Central memory CD4-positive, alpha-beta T cell (primary cell): ENCODE data around the gene EZR.

ENCODE experiments used
- DNase-seq: peaks from one replicate; pipeline ENCODE4 v3.0.0; 2022
- total RNA-seq, 3 experiments: gene quantifications; one replicate each; lab custom pipeline; 2026; lab: John Stamatoyannopoulos, UW

EZR gene
- 537 to 812 (median 734) reads per million in 3 experiments for total RNA-seq

GRCh38 chr6:158819213-158819976, at the start of gene EZR:
Gene EZR (minus strand): TSS chr6:158819368. CDS start chr6:158818093, 1,275 bp downstream.
- peak; percentile 81 for DNase-seq

GRCh38 chr6:158868122-158868480, 48.9 kb upstream of the EZR start:
- DNase-seq = no peak

GRCh38 chr6:158867381-158868121, 48.4 kb upstream of the EZR start:
- DNase-seq = no peak

- no peak for DNase-seq
These were observed 46.6 kb upstream of the EZR start for GRCh38 chr6:158865769-158866168.

DNA sequence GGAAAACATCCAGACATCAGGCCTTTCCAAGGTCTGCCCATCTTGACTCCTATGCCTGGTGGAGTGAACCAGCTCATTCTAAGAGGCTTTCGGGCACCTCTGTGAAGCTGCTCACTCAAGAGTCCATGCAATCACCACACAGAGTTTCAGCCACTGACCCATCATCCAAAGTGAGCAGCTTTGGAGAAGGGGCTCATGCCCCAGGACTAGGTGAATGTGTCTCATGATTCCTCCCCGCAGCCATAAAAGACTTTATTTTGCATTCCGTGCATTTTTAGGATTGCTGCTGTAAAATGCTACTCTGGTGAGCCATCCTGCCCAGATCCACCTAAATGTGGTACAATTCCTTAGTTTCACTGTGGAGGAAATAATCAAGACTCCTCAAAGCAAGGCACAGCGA, 44.5 kb upstream of the EZR start:
- DNase-seq = no peak

DNA sequence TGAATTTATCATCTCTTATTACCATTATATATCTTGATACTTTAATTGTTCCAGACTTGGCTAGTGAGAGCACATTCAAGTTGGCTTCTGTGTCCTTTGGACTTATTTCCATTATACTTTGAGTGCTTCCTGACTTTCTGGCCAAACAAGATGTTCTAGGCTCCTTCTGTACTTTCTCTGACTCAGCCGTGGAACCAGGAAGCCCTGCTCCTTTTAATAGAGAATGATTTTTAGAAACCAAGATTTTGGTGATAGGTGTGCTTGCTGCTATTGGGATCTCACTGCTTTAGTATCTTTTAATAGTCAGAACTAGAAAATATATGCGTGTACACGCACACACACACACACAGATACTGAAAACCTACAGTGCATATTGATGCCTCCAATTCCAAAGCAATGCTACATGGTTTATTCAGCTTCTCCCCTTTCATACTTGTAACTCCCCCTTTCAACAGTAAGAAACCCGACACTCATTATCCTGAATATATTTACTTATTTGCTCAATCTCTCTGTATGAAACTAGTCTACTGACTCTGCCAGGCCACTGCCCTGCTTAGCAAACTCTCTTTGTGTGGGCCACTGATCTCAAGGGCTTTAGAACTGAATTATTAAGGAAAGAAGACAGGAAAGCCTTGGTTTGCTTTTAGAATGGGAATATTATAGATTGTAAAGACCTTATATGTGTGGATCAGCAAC, 42.7 kb upstream of the EZR start:
- no peak for DNase-seq

DNA sequence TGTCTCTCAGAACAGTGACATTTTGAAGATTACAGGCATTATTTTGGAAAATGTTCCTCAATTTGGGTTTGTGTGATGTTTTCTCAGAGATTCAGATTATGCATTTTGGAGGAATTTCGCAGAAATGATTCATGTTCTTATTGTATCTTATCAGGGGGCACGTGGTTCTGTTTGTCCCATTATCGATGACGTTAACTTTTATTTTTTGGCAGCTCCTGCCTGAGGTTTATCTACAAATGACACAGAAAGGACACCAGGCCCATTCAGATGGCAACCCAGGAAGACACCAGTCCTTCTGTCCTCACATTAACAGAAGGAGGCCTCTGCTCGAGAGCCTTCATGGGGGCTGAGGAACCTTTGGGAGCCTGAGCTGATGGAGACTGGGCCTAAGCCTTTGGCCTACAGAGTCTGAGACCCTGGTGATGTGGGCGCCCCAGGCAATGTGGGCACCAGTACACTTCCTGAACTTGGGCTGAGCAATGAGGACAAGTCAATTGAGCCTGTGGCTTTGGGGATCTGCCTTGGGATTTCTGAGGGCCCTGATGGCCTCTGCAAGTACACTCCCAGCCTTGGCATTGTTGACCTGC, 41.2 kb upstream of the EZR start:
- DNase-seq = no peak

DNA sequence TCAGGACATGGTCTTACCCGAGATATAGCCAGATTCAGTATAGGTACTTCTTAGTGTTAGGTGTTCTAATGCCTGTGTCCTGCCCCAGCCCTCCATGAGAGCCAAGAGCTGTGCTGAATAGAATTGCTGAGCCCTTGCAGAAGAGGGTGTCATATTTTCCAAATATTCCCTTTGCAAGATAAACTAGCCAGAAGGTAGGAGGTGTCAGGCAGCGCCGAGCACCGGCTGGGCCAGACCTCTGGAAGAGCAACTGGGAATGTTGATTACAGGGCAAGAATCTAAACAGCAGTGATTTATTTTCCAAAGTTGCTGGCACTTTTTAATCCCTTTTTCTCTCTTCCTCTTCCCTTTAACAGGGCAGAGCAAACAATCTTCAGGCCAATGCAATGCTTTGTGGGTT, 37.1 kb upstream of the EZR start:
- no peak for DNase-seq

GRCh38 chr6:158854214-158855101, 35.3 kb upstream of the EZR start:
- peak; percentile 67 for DNase-seq

DNA sequence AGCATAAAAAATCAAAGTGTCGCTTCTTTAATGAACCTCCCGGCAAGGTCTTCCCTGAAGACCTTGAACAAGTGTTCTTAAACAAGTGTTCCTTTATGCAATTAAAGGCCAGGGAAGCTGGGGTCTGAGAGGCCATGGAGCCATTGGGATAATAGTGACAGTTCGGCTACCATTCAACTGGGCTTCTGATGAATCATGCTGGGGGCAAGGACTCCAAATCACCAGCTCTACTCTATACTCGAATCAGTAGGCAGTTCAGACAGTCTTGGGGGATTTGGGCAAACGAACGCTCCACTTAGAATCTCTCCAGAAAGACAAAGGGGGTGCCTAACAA, 34.7 kb upstream of the EZR start:
- DNase-seq = no peak

DNA sequence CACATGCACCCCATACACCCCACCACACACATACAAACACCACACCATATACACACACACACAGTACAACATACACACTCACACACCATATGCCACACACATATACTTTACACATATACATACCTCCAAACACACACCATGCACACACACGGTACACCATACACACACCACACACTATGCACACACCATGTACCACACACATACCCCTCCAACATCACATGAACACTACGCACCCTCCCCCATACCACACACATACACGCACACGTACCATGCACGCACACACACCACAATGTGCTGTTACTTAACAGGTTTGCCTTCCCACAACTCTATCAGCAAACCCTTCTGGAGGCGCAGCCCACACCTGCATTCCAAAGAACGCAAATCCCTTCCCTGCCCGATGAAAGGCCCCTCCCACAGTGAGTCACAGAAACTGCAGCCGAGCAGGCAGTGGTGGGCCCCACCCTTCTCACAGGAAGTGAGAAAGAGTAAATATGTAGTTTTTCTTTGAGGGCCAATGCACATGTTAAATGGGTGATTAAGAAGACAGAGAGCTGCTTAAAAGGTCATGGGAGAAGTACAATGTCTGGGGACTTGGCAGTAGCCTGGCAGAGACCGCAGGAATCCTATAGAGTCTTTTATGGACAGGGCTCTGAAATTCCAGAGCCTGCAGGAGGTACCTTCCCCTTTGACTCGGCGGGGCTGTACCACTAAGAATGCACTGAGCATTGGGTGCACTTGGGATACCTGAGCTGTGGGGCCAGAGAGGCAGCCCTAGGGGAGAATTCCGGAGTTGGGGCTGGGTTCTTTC, 34.1 kb upstream of the EZR start:
- peak; percentile 92 for DNase-seq

- no peak for DNase-seq
These were observed 33.3 kb upstream of the EZR start for GRCh38 chr6:158852312-158853071.

- no peak for DNase-seq
These were observed 31.6 kb upstream of the EZR start for GRCh38 chr6:158850807-158851115.

- DNase-seq = peak; percentile 83
These were observed 31.0 kb upstream of the EZR start for GRCh38 chr6:158849899-158850806.

DNA sequence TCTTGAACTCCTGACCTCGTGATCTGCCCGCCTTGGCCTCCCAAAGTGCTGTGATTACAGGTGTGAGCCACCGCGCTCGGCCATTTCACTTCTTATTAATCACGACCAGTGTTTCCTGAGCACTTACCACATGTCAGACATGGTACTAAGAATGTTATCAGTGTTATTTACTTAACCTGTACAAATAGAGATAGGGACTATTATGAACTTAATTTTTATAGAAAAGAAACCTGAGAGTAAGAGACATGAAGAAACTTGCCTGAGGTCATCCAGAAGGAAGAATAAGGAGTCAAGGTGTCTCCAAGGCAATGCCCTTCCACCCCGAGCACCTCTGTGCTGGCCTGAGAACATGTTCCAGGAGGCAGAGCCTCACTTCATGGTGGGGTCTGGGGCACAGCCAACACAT, 29.3 kb upstream of the EZR start:
- DNase-seq = no peak

DNA sequence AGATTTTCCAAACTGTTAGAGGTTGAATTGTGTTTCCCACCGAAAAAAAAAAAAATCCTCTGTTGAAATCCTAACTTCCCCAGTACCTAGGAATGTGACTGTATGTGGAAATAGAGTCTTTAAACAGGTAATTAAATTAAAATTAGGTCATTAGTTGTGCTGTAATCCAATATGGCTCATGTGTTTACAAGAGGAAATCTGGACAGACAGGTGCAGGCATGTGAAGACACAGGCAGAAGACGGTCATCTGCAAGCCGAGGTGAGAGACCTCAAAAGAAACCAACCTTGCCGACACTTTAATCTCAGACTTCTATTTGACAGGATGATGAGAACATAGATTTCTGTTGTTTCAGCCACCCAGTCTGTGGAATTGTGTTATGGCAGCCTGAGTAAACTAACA, 28.6 kb upstream of the EZR start:
- DNase-seq = no peak

DNA sequence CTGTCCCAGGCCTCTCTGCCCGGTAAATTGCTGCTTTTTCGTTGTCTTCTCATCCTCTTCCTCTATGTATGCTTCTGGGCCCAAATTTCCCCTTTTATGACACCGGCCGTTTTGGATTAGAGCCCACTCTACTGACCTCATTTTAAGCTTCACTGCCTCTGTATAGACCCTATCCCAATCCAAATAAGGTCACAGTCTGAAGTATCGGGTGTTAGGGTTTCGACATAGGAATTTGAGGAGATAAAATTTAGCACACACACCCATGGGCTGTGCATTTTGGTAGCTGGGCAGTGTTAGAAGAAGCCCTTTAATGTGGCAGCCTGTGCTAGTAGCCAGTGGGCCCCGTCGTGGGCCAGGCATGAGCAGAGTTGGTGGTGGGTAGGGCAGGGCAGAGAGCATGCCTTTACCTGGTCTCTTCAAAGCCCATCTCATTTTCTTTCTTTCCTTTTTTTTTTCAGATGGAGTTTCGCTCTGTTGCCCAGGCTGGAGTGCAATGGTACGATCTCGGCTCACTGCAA, 27.9 kb upstream of the EZR start:
- no peak for DNase-seq

DNA sequence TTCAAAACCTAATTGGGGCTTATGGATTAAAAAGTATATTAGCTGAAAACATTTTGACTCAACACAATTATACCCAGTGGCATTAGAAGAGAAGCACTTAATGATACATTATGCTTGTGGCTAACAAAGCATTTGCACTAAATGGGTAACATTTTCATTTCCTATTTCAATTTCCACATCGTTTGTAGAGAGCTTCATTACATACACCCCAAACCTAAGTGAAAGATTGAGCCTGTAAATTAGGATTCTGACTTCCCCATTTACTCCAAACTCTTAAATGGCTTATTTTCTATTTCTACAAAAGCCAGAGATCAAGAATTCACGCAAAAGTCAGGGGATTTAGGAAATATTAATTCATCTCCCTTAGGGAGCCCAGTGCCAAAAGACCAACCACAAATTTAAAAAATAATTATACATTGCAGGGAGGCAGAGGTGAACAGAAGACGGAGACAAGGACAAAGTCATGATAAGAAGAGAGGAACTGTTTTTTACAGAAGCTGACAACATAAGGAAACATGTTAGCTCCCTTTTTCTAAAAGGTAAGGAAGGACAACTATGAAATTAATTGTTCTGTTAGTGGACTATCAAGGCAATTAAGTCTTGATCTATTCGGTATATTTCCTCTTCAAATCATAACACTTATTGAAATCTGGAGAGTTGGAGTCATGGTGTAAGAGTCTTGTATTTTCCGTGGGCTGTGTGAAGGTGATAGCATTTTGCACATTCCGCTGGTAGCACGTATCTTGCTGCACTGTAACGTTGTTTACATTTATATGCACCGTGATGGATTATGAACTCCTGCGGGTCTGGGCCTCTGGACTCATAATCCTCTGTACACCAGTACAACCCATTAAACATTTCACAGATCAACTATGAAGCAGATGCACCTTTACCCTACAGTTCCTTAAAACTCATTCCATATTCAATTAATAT, 24.8 kb upstream of the EZR start:
- DNase-seq = no peak
